ENCODE results near the gene OCA2. TPM values are rescaled to one million over a fixed set of nuclear protein-coding genes. Genes with fewer than 3 reads are reported as not detected.

Gene OCA2
- total and polyA plus RNA-seq, 2 of the 8 experiments (the other 6 are each of a cell fraction or from before 2014, with no cell fraction given): 0.20 TPM

- peak overlapping the region; percentile 56 to 72 (median 59) for H3K4me3 ChIP-seq (ENCODE audit: extremely low read depth in 1 of 4, insufficient read depth in 2 of 4, low read depth in 3 of 4, low read length in 4 of 4)
- H2AK5ac ChIP-seq (ENCODE audit: low read depth, low read length): no peak overlapping the region
- H2AFZ ChIP-seq (ENCODE audit: low read length): no peak overlapping the region
- H3K23me2 ChIP-seq (ENCODE audit: low read depth, low read length): peaks cover 29% of the 10 kb centered on the region; the same call in 1 of the 2 replicates
- no peaks in the 10 kb centered on the region; a peak in 1 of 4 replicates for H3K9me3 ChIP-seq (ENCODE audit: insufficient read depth in 2 of 2, low read depth in 1 of 2, low read length in 1 of 2)
- H3K23ac ChIP-seq (ENCODE audit: insufficient read length): no peak overlapping the region
- H2BK5ac ChIP-seq (ENCODE audit: low read depth, low read length): no peak overlapping the region
- FAIRE-seq (no peak), DNase-seq (ENCODE audit: low read depth in 1 of 2, low spot score in 2 of 2) (no peak)
- no peak overlapping the region for H3K14ac ChIP-seq (ENCODE audit: insufficient read length)
- H4K8ac ChIP-seq (ENCODE audit: extremely low read depth, insufficient read depth, low read length): no peak overlapping the region; the same call in 1 of the 2 replicates
- H4K20me1 ChIP-seq (replicated peaks in 1 of 2; ENCODE audit: control insufficient read depth in 1 of 2, insufficient read depth in 2 of 2, low read length in 2 of 2): peaks cover 0 to 16% of the 10 kb centered on the region in 2 experiments
- 0 out of 2 replicates have a peak overlapping the region, but pooled peaks have one; percentile 7 for H2BK12ac ChIP-seq (ENCODE audit: low read depth, low read length)
- ChIA-PET POLR2A (ENCODE audit: partially characterized antibody) (interaction anchor here (2.1 kb wide), 1 partner anchor 11 kb away, joined by 7 read pairs; no protein-coding TSS in a partner anchor), CTCF (ENCODE audit: partially characterized antibody) (interaction anchor here (1.8 to 3.2 kb wide), 3 partner anchors 8 to 20 kb away, joined by 6 to 14 read pairs (median 9); partner anchors contain the start of gene OCA2)
- H3K18ac ChIP-seq (ENCODE audit: extremely low read depth, low read length): no peak overlapping the region; the same call in none of the 2 replicates
- no peak overlapping the region for H2BK20ac ChIP-seq (ENCODE audit: low read length)
- 16% methylated on average over 66 of the region's 81 CpGs; no CpG with 5 or more reads in 1 of the 2 experiments for WGBS, 2 experiments (ENCODE audit: extremely low coverage in 1 of 2, insufficient coverage in 1 of 2, insufficient read length in 1 of 2, insufficient replicate concordance in 2 of 2, low coverage in 1 of 2, low lambda C conversion rate in 2 of 2, missing lambda C conversion rate in 1 of 2)
- H2BK15ac ChIP-seq (ENCODE audit: low read length): no peak overlapping the region
- peaks cover 1 to 7% (median 4%) of the 10 kb centered on the region in 4 experiments; a peak in 6 of 8 replicates for H3K36me3 ChIP-seq (ENCODE audit: control insufficient read depth in 2 of 4, insufficient read depth in 4 of 4, low read length in 3 of 4)
- no peak overlapping the region for H3K56ac ChIP-seq (replicated peaks; ENCODE audit: insufficient read length, low read depth, low read length)
- no peak overlapping the region for H2BK120ac ChIP-seq (replicated peaks; ENCODE audit: low read depth, low read length)
- H4K5ac ChIP-seq (ENCODE audit: insufficient read length, low read depth, low read length): no peak overlapping the region
- no peak overlapping the region for H4K91ac ChIP-seq (replicated peaks; ENCODE audit: insufficient read length, low read length)
- no peak overlapping the region for H3K9ac ChIP-seq (replicated peaks in 1 of 4; ENCODE audit: extremely low read depth in 1 of 4, low read depth in 3 of 4, low read length in 3 of 4)
- no peaks in the 10 kb centered on the region; the same call in 1 of the 2 replicates for H3K79me1 ChIP-seq (ENCODE audit: low read depth, low read length)
- no peak for TF ChIP-seq HDAC6 (IDR thresholded peaks at IDR 0.05; ENCODE audit: low read depth, low read length)
- no peak for TF ChIP-seq YY1 (IDR thresholded peaks at IDR 0.05; ENCODE audit: low read depth, low read length)
- TF ChIP-seq CHD1 (IDR thresholded peaks at IDR 0.05; ENCODE audit: low read depth, low read length): no peak
- peak; percentile 16 for TF ChIP-seq KDM4A (IDR thresholded peaks at IDR 0.05; ENCODE audit: low read depth, low read length, severe bottlenecking)
- TF ChIP-seq RNF2 (IDR thresholded peaks at IDR 0.05; ENCODE audit: borderline replicate concordance, low read depth, low read length, missing control alignments, poor library complexity, severe bottlenecking): no peak
- no peak for TF ChIP-seq EGR1 (IDR thresholded peaks at IDR 0.05; ENCODE audit: borderline replicate concordance, low read depth, low read length)
- TF ChIP-seq GTF2F1 (IDR thresholded peaks at IDR 0.05; ENCODE audit: borderline replicate concordance, low read depth, low read length): no peak
- no peak for TF ChIP-seq TAF7 (optimal IDR thresholded peaks at IDR 0.05; ENCODE audit: borderline replicate concordance, low read depth, low read length)
- no peak for TF ChIP-seq MAX (IDR thresholded peaks at IDR 0.05)
- TF ChIP-seq HDAC2 (IDR thresholded peaks at IDR 0.05; ENCODE audit: borderline replicate concordance in 1 of 2, low read depth in 2 of 2, low read length in 2 of 2): 0 out of 4 replicates have a peak, but pooled peaks of 1 of the 2 experiments have one; percentile 2
- peaks cover 9 to 37% (median 27%) of the 10 kb centered on the region in 4 experiments; a peak in 6 of 7 replicates for H3K27me3 ChIP-seq (replicated peaks in 1 of 4; ENCODE audit: control insufficient read depth in 3 of 4, extremely low read depth in 1 of 4, insufficient read depth in 3 of 4, low read length in 3 of 4)
- H3K27ac ChIP-seq (ENCODE audit: low read depth, low read length): no peak overlapping the region
- H3K79me2 ChIP-seq (ENCODE audit: control insufficient read depth in 1 of 2, insufficient read depth in 2 of 2, low read length in 2 of 2): no peaks in the 10 kb centered on the region
- H3K4me1 ChIP-seq (replicated peaks in 1 of 4; ENCODE audit: control insufficient read depth in 3 of 4, insufficient read depth in 4 of 4, low read length in 3 of 4): peaks cover 0 to 7% (median 2%) of the 10 kb centered on the region in 4 experiments; a peak in 3 of 7 replicates
- no peak overlapping the region for H3K4ac ChIP-seq (replicated peaks; ENCODE audit: insufficient read length, low read depth, low read length)
- H3K4me2 ChIP-seq (ENCODE audit: insufficient read depth in 1 of 2, low read depth in 2 of 2, low read length in 2 of 2): peak overlapping the region; percentile 81 to 96
These were observed 7.4 kb upstream of the OCA2 start for GRCh38 chr15:28106294-28107110.

All from H1 (cell line).